ENCODE data around the gene BMPR1B. TPM values are rescaled to one million over a fixed set of nuclear protein-coding genes. Genes with fewer than 3 reads are reported as not detected.

BMPR1B gene
- total and polyA plus RNA-seq, 4 donors: 0.27 to 0.70 (median 0.48) TPM

DNA sequence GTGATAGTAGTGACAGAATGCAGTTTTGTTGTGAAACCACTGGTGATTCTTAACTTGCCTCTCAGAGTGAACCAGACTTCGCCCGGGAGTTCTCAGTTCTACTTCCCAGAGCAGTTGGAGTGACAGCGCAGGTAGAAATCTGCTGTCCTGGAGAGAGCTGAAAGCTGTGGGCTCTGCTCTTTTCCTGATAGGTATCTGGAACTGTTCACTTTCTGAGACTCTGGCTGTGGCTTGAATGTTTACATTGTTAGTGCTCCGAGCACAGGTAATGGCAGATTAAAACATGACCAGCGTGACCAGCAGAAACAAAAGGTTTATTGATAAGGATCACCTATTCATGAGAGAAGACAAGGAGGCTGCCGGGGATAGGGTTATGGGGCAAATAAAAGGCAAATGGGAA, 360.7 kb downstream of the BMPR1B start:
- Histone ChIP-seq H3K4me1 (ENCODE audit: control insufficient read depth in 4 of 4, insufficient read depth in 4 of 4, low read length in 3 of 4) (no peaks in the 10 kb centered on the region), H3K9ac (ENCODE audit: low read depth in 1 of 2, low read length in 2 of 2) (no peak overlapping the region), H3K36me3 (ENCODE audit: control insufficient read depth in 4 of 4, insufficient read depth in 3 of 4, low read depth in 1 of 4, low read length in 3 of 4) (no peaks in the 10 kb centered on the region), H3K4me3 (ENCODE audit: low read depth in 1 of 3, low read length in 3 of 3) (no peak overlapping the region), H3K9me3 (ENCODE audit: control insufficient read depth in 4 of 4, low read length in 3 of 4) (no peaks in the 10 kb centered on the region), H3K27ac (ENCODE audit: low read depth in 1 of 2, low read length in 2 of 2) (no peak overlapping the region), H3K27me3 (ENCODE audit: control insufficient read depth in 4 of 4, insufficient read depth in 4 of 4, low read length in 3 of 4) (no peaks in the 10 kb centered on the region)
- WGBS: 35% methylated on average over 6 of the region's 6 CpGs
- no peak for DNase-seq (ENCODE audit: low spot score)
- TF ChIP-seq RAD21 (IDR thresholded peaks at IDR 0.05) (no peak), TAF1 (conservative IDR thresholded peaks at IDR 0.05) (no peak), RXRA (IDR thresholded peaks at IDR 0.05) (no peak), HNF4A (conservative IDR thresholded peaks at IDR 0.05) (no peak), JUND (IDR thresholded peaks at IDR 0.05) (no peak), FOXA1 (IDR thresholded peaks at IDR 0.05) (no peak), HNF4G (IDR thresholded peaks at IDR 0.05) (no peak)
- TF ChIP-seq, protein P1, sequence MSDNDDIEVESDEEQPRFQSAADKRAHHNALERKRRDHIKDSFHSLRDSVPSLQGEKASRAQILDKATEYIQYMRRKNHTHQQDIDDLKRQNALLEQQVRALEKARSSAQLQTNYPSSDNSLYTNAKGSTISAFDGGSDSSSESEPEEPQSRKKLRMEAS (IDR thresholded peaks at IDR 0.05): no peak
- TF ChIP-seq, protein P2, sequence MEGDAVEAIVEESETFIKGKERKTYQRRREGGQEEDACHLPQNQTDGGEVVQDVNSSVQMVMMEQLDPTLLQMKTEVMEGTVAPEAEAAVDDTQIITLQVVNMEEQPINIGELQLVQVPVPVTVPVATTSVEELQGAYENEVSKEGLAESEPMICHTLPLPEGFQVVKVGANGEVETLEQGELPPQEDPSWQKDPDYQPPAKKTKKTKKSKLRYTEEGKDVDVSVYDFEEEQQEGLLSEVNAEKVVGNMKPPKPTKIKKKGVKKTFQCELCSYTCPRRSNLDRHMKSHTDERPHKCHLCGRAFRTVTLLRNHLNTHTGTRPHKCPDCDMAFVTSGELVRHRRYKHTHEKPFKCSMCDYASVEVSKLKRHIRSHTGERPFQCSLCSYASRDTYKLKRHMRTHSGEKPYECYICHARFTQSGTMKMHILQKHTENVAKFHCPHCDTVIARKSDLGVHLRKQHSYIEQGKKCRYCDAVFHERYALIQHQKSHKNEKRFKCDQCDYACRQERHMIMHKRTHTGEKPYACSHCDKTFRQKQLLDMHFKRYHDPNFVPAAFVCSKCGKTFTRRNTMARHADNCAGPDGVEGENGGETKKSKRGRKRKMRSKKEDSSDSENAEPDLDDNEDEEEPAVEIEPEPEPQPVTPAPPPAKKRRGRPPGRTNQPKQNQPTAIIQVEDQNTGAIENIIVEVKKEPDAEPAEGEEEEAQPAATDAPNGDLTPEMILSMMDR (IDR thresholded peaks at IDR 0.05; ENCODE audit: low read depth, low read length, missing input control): no peak

DNA sequence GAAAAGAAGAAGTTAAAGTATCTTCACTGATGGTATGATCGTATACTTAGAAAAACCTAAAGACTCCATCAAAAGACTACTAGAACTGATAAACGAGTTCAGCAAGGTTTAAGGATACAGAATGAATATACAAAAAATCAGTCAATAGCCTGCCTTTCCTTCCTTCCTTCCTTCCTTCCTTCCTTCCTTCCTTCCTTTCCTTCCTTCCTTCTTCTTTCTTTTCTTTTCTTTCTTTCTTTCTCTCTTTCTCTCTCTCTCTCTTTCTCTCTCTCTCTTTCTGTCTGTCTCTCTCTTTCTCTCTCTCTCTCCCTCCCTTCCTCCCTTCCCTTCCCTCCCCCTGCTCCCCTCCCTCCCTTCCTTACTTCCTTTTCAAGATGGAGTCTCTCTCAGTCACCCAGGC, 362.7 kb downstream of the BMPR1B start:
- DNase-seq (ENCODE audit: low spot score): no peak
- Histone ChIP-seq H3K27ac (ENCODE audit: low read depth in 1 of 2, low read length in 2 of 2) (no peak overlapping the region), H3K9me3 (ENCODE audit: control insufficient read depth in 4 of 4, low read length in 3 of 4) (no peaks in the 10 kb centered on the region), H3K9ac (ENCODE audit: low read depth in 1 of 2, low read length in 2 of 2) (no peak overlapping the region), H3K27me3 (ENCODE audit: control insufficient read depth in 4 of 4, insufficient read depth in 4 of 4, low read length in 3 of 4) (no peaks in the 10 kb centered on the region), H3K4me1 (ENCODE audit: control insufficient read depth in 4 of 4, insufficient read depth in 4 of 4, low read length in 3 of 4) (no peaks in the 10 kb centered on the region), H3K4me3 (ENCODE audit: low read depth in 1 of 3, low read length in 3 of 3) (no peak overlapping the region), H3K36me3 (ENCODE audit: control insufficient read depth in 4 of 4, insufficient read depth in 3 of 4, low read depth in 1 of 4, low read length in 3 of 4) (no peaks in the 10 kb centered on the region)
- TF ChIP-seq, protein P2 (IDR thresholded peaks at IDR 0.05; ENCODE audit: low read depth, low read length, missing input control): no peak
- 83% methylated on average over 2 of the region's 2 CpGs for WGBS

- Histone ChIP-seq H3K4me3 (ENCODE audit: low read depth in 1 of 3, low read length in 3 of 3) (no peak overlapping the region), H3K9me3 (ENCODE audit: control insufficient read depth in 4 of 4, low read length in 3 of 4) (no peaks in the 10 kb centered on the region), H3K36me3 (ENCODE audit: control insufficient read depth in 4 of 4, insufficient read depth in 3 of 4, low read depth in 1 of 4, low read length in 3 of 4) (no peaks in the 10 kb centered on the region), H3K27me3 (ENCODE audit: control insufficient read depth in 4 of 4, insufficient read depth in 4 of 4, low read length in 3 of 4) (no peaks in the 10 kb centered on the region), H3K4me1 (ENCODE audit: control insufficient read depth in 4 of 4, insufficient read depth in 4 of 4, low read length in 3 of 4) (no peaks in the 10 kb centered on the region), H3K27ac (ENCODE audit: low read depth in 1 of 2, low read length in 2 of 2) (no peak overlapping the region), H3K9ac (ENCODE audit: low read depth in 1 of 2, low read length in 2 of 2) (no peak overlapping the region)
- 81% methylated on average over 9 of the region's 9 CpGs for WGBS
- no peak for DNase-seq (ENCODE audit: low spot score)
- TF ChIP-seq NR2F2 (IDR thresholded peaks at IDR 0.05) (no peak), TAF1 (conservative IDR thresholded peaks at IDR 0.05) (no peak), RXRA (IDR thresholded peaks at IDR 0.05) (no peak), HNF4G (IDR thresholded peaks at IDR 0.05) (no peak), GABPA (IDR thresholded peaks at IDR 0.05 in 1 of 2, conservative IDR thresholded peaks at IDR 0.05 in 1 of 2) (no peak), SP1 (IDR thresholded peaks at IDR 0.05) (no peak), RAD21 (IDR thresholded peaks at IDR 0.05) (no peak), EGR1 (IDR thresholded peaks at IDR 0.05; ENCODE audit: low read depth in 2 of 2) (no peak), YY1 (IDR thresholded peaks at IDR 0.05) (no peak), FOXA1 (IDR thresholded peaks at IDR 0.05) (no peak)
- TF ChIP-seq, protein P2 (IDR thresholded peaks at IDR 0.05; ENCODE audit: low read depth, low read length, missing input control): no peak
- TF ChIP-seq, protein P3, sequence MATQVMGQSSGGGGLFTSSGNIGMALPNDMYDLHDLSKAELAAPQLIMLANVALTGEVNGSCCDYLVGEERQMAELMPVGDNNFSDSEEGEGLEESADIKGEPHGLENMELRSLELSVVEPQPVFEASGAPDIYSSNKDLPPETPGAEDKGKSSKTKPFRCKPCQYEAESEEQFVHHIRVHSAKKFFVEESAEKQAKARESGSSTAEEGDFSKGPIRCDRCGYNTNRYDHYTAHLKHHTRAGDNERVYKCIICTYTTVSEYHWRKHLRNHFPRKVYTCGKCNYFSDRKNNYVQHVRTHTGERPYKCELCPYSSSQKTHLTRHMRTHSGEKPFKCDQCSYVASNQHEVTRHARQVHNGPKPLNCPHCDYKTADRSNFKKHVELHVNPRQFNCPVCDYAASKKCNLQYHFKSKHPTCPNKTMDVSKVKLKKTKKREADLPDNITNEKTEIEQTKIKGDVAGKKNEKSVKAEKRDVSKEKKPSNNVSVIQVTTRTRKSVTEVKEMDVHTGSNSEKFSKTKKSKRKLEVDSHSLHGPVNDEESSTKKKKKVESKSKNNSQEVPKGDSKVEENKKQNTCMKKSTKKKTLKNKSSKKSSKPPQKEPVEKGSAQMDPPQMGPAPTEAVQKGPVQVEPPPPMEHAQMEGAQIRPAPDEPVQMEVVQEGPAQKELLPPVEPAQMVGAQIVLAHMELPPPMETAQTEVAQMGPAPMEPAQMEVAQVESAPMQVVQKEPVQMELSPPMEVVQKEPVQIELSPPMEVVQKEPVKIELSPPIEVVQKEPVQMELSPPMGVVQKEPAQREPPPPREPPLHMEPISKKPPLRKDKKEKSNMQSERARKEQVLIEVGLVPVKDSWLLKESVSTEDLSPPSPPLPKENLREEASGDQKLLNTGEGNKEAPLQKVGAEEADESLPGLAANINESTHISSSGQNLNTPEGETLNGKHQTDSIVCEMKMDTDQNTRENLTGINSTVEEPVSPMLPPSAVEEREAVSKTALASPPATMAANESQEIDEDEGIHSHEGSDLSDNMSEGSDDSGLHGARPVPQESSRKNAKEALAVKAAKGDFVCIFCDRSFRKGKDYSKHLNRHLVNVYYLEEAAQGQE (IDR thresholded peaks at IDR 0.05): no peak
- TF ChIP-seq, protein P4, sequence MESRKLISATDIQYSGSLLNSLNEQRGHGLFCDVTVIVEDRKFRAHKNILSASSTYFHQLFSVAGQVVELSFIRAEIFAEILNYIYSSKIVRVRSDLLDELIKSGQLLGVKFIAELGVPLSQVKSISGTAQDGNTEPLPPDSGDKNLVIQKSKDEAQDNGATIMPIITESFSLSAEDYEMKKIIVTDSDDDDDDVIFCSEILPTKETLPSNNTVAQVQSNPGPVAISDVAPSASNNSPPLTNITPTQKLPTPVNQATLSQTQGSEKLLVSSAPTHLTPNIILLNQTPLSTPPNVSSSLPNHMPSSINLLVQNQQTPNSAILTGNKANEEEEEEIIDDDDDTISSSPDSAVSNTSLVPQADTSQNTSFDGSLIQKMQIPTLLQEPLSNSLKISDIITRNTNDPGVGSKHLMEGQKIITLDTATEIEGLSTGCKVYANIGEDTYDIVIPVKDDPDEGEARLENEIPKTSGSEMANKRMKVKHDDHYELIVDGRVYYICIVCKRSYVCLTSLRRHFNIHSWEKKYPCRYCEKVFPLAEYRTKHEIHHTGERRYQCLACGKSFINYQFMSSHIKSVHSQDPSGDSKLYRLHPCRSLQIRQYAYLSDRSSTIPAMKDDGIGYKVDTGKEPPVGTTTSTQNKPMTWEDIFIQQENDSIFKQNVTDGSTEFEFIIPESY (IDR thresholded peaks at IDR 0.05): no peak
Observed at GRCh38 chr4:95122001-95122400, 364.2 kb downstream of the BMPR1B start.

Data from liver (tissue), 9 donors.